Measurements from ENCODE around the gene BRF1.
"Not testable (repeated sequence)": the region's sequence is repeated elsewhere in the genome, so short reads cannot be mapped to it uniquely, and the experiment has no call there.

BRF1 gene

GRCh38 chr14:105328678-105329390 lies 28.0 kb upstream of the BRF1 start:
- Histone ChIP-seq H3K36me3 (ENCODE audit: low read length) (no peaks in the 10 kb centered on the region), H3K27ac (ENCODE audit: low read depth, low read length) (no peak overlapping the region), H3K9ac (ENCODE audit: low read length) (no peak overlapping the region), H3K4me3 (ENCODE audit: insufficient read depth, low read length, poor library complexity, severe bottlenecking) (no peak overlapping the region), H3F3A (ENCODE audit: insufficient read depth) (no peaks in the 10 kb centered on the region), H3K9me3 (ENCODE audit: insufficient read depth, low read length) (no peaks in the 10 kb centered on the region), H3K9me2 (replicated peaks; ENCODE audit: insufficient read depth, low read length) (no peaks in the 10 kb centered on the region), H3K4me2 (ENCODE audit: low read depth, low read length, poor library complexity, severe bottlenecking) (no peak overlapping the region), H2AFZ (ENCODE audit: low read depth, low read length, severe bottlenecking) (no peak overlapping the region), H3K79me2 (ENCODE audit: insufficient read depth, low read length) (no peaks in the 10 kb centered on the region), H3K27me3 (ENCODE audit: low read length) (no peaks in the 10 kb centered on the region), H4K20me1 (ENCODE audit: low read depth, low read length) (peaks cover 6% of the 10 kb centered on the region; the same call in 1 of the 2 replicates)
- no peak for TF ChIP-seq EZH2phosphoT487 (conservative IDR thresholded peaks at IDR 0.05; ENCODE audit: low read length)

DNA sequence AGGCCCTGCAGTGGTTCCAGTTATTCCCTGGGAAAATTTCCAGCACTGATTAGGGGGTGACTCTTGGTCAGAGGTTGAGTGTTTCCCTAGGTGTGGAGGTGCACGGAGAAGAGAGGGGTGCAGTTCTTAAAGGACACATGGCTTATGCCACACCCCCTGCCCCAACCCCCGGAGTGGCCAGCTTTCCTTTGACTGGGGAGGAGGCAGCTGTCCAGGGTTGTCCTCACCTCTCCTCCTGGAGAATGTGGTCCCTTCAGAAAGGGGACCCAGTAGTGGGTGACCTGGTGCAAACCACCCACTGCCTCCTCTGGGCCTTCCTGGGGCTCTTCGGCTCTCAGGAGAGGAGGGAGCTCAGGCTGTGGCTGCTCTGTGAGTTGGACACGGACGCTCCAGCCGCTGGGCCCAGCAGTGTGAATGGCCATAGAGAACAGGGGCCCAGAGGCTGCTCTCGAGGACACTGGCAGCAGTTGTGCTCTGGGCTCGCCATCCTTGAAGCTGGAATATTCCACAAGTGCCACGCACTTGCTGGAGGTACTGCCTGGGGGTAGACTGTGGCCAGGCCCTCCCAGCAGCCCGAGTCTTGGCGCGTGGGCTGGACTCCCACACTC lies 27.4 kb upstream of the BRF1 start:
- Histone ChIP-seq H3K4me2 (ENCODE audit: low read depth, low read length, poor library complexity, severe bottlenecking) (no peak overlapping the region), H3K9ac (ENCODE audit: low read length) (no peak overlapping the region), H3K9me2 (replicated peaks; ENCODE audit: insufficient read depth, low read length) (no peaks in the 10 kb centered on the region), H3K36me3 (ENCODE audit: low read length) (no peaks in the 10 kb centered on the region), H3F3A (ENCODE audit: insufficient read depth) (no peaks in the 10 kb centered on the region), H3K79me2 (ENCODE audit: insufficient read depth, low read length) (no peaks in the 10 kb centered on the region), H3K27ac (ENCODE audit: low read depth, low read length) (no peak overlapping the region), H2AFZ (ENCODE audit: low read depth, low read length, severe bottlenecking) (no peak overlapping the region), H4K20me1 (ENCODE audit: low read depth, low read length) (peaks cover 6% of the 10 kb centered on the region; the same call in 1 of the 2 replicates), H3K4me3 (ENCODE audit: insufficient read depth, low read length, poor library complexity, severe bottlenecking) (no peak overlapping the region), H3K9me3 (ENCODE audit: insufficient read depth, low read length) (no peaks in the 10 kb centered on the region), H3K27me3 (ENCODE audit: low read length) (no peaks in the 10 kb centered on the region)
- TF ChIP-seq, protein P1, sequence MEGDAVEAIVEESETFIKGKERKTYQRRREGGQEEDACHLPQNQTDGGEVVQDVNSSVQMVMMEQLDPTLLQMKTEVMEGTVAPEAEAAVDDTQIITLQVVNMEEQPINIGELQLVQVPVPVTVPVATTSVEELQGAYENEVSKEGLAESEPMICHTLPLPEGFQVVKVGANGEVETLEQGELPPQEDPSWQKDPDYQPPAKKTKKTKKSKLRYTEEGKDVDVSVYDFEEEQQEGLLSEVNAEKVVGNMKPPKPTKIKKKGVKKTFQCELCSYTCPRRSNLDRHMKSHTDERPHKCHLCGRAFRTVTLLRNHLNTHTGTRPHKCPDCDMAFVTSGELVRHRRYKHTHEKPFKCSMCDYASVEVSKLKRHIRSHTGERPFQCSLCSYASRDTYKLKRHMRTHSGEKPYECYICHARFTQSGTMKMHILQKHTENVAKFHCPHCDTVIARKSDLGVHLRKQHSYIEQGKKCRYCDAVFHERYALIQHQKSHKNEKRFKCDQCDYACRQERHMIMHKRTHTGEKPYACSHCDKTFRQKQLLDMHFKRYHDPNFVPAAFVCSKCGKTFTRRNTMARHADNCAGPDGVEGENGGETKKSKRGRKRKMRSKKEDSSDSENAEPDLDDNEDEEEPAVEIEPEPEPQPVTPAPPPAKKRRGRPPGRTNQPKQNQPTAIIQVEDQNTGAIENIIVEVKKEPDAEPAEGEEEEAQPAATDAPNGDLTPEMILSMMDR (IDR thresholded peaks at IDR 0.05; ENCODE audit: insufficient read depth, low read length, poor library complexity, severe bottlenecking): no peak
- no peak for TF ChIP-seq EZH2phosphoT487 (conservative IDR thresholded peaks at IDR 0.05; ENCODE audit: low read length)

DNA sequence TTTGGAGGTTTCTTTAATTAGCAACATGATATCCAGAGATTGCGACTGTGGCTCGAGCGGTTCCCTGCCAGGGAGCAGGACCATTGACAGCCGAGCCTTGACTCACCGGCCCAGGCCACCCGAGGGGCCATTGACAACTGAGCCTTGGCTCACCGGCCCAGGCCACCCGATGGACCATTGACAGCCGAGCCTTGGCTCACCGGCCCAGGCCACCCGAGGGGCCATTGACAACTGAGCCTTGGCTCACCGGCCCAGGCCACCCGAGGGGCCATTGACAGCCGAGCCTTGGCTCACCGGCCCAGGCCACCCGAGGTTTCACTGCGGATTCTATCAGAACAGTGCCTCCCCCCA lies 26.9 kb upstream of the BRF1 start:
- not testable (repeated sequence) for H3K4me3 ChIP-seq (ENCODE audit: insufficient read depth, low read length, poor library complexity, severe bottlenecking); H2AFZ ChIP-seq (ENCODE audit: low read depth, low read length, severe bottlenecking); H3K9me2 ChIP-seq (replicated peaks; ENCODE audit: insufficient read depth, low read length); H3K36me3 ChIP-seq (ENCODE audit: low read length); H3F3A ChIP-seq (ENCODE audit: insufficient read depth); H3K27me3 ChIP-seq (ENCODE audit: low read length); H3K4me2 ChIP-seq (ENCODE audit: low read depth, low read length, poor library complexity, severe bottlenecking); H3K27ac ChIP-seq (ENCODE audit: low read depth, low read length); H3K79me2 ChIP-seq (ENCODE audit: insufficient read depth, low read length); H3K9me3 ChIP-seq (ENCODE audit: insufficient read depth, low read length); H4K20me1 ChIP-seq (ENCODE audit: low read depth, low read length); H3K9ac ChIP-seq (ENCODE audit: low read length)

- H3K9me3 ChIP-seq (ENCODE audit: insufficient read depth, low read length): no peaks in the 10 kb centered on the region
- no peaks in the 10 kb centered on the region for H3F3A ChIP-seq (ENCODE audit: insufficient read depth)
- TF ChIP-seq EZH2phosphoT487 (conservative IDR thresholded peaks at IDR 0.05; ENCODE audit: low read length): no peak
- TF ChIP-seq, protein P1 (IDR thresholded peaks at IDR 0.05; ENCODE audit: insufficient read depth, low read length, poor library complexity, severe bottlenecking): no peak
- no peak overlapping the region for H3K27ac ChIP-seq (ENCODE audit: low read depth, low read length)
- peaks cover 6% of the 10 kb centered on the region; the same call in 1 of the 2 replicates for H4K20me1 ChIP-seq (ENCODE audit: low read depth, low read length)
- no peak overlapping the region for H2AFZ ChIP-seq (ENCODE audit: low read depth, low read length, severe bottlenecking)
- H3K4me3 ChIP-seq (ENCODE audit: insufficient read depth, low read length, poor library complexity, severe bottlenecking): no peak overlapping the region
- H3K79me2 ChIP-seq (ENCODE audit: insufficient read depth, low read length): peaks cover 4% of the 10 kb centered on the region; the same call in 1 of the 2 replicates
- no peak overlapping the region for H3K9ac ChIP-seq (ENCODE audit: low read length)
- H3K27me3 ChIP-seq (ENCODE audit: low read length): no peaks in the 10 kb centered on the region
- H3K36me3 ChIP-seq (ENCODE audit: low read length): no peaks in the 10 kb centered on the region
- H3K4me2 ChIP-seq (ENCODE audit: low read depth, low read length, poor library complexity, severe bottlenecking): no peak overlapping the region
- no peaks in the 10 kb centered on the region for H3K9me2 ChIP-seq (replicated peaks; ENCODE audit: insufficient read depth, low read length)
These were observed 26.3 kb upstream of the BRF1 start for GRCh38 chr14:105326891-105327694.

Data from SU-DHL-6 (cell line).